SK-N-SH (cell line): ENCODE data around the gene KRT17.

Experiments
- CTCF ChIP-seq: fragments of 200-600 bp; sonication (generic); IDR thresholded peaks from 2 replicates; pipeline ENCODE4 v1.6.1; 2017; ENCODE audit warnings: antibody characterized with exemption, mild to moderate bottlenecking, moderate library complexity
- EP300 ChIP-seq, 2 experiments: IDR thresholded peaks; 2 replicates each; pipeline versions ENCODE4 v1.4.0 to v1.6.1; 2012; ENCODE audit warnings: borderline replicate concordance in 1 of 2, low read depth in 1 of 2, low read length in 1 of 2
- EZH2phosphoT487 ChIP-seq: fragments of 200-600 bp; sonication (generic); IDR thresholded peaks from 2 replicates; pipeline ENCODE4 v1.6.1; 2017; ENCODE audit warnings: low read depth, mixed run types, mild to moderate bottlenecking, antibody characterized with exemption, moderate library complexity, borderline replicate concordance

- TF ChIP-seq EP300 (IDR thresholded peaks at IDR 0.05; ENCODE audit: borderline replicate concordance in 1 of 2, low read depth in 1 of 2, low read length in 1 of 2) (no peak), CTCF (no peak), EZH2phosphoT487 (no peak)
These were observed 21.9 kb downstream of the KRT17 start for GRCh38 chr17:41602524-41602923.
